Right kidney (tissue), 1 donor: ENCODE data around the gene STK38L.

Experiments used
- DNase-seq: peaks from one replicate; pipeline ENCODE4 v3.0.0-alpha.2; 2016

Gene STK38L

GRCh38 chr12:27347779-27348178 is 103.7 kb downstream of the STK38L start:
- no peak for DNase-seq

GRCh38 chr12:27351476-27351875 is 107.4 kb downstream of the STK38L start:
- no peak for DNase-seq

GRCh38 chr12:27355486-27355885 is 111.4 kb downstream of the STK38L start:
- no peak for DNase-seq

GRCh38 chr12:27355979-27356378 is 111.9 kb downstream of the STK38L start:
- DNase-seq = no peak

GRCh38 chr12:27359578-27360340 is 115.7 kb downstream of the STK38L start:
- DNase-seq = no peak

GRCh38 chr12:27361372-27361771 is 117.3 kb downstream of the STK38L start:
- DNase-seq = no peak

- no peak for DNase-seq
Measured at GRCh38 chr12:27366621-27367020, 122.5 kb downstream of the STK38L start.

GRCh38 chr12:27367078-27367477 is 123.0 kb downstream of the STK38L start:
- DNase-seq = no peak
